Osteoblast (primary cell): ENCODE data around the gene TST. TPM values are rescaled to one million over a fixed set of nuclear protein-coding genes. Genes with fewer than 3 reads are reported as not detected.

Experiments
- DNase-seq: peaks from one replicate; pipeline ENCODE4 v3.0.0; 2011; ENCODE audit warnings: low spot score, mixed read lengths; ENCODE audit not compliant: insufficient read length; ENCODE audit errors: missing footprints
- H2AFZ ChIP-seq: 2 replicates; pipeline ENCODE4 v1.6.0; 2011; ENCODE audit warnings: mild to moderate bottlenecking, low read length
- H3K27ac ChIP-seq: 2 replicates; pipeline ENCODE4 v1.5.1; 2011; ENCODE audit warnings: mild to moderate bottlenecking, low read depth, low read length, moderate library complexity
- H3K27me3 ChIP-seq: 2 replicates; pipeline ENCODE4 v1.6.0; 2012; ENCODE audit warnings: mild to moderate bottlenecking, control low read depth, inconsistent platforms, low read length, moderate library complexity; ENCODE audit not compliant: insufficient read depth
- H3K36me3 ChIP-seq: 2 replicates; pipeline ENCODE4 v1.5.1; 2011; ENCODE audit warnings: mild to moderate bottlenecking, low read length, control low read depth, moderate library complexity; ENCODE audit not compliant: insufficient read depth
- H3K4me1 ChIP-seq: 2 replicates; pipeline ENCODE4 v1.5.1; 2011; ENCODE audit warnings: mild to moderate bottlenecking, low read length, control low read depth, moderate library complexity; ENCODE audit not compliant: insufficient read depth
- H3K4me2 ChIP-seq: 2 replicates; pipeline ENCODE4 v1.6.0; 2011; ENCODE audit warnings: mild to moderate bottlenecking, low read length; ENCODE audit not compliant: insufficient read depth
- H3K4me3 ChIP-seq: fragments of 200-600 bp; sonication (generic); 3 replicates; pipeline ENCODE4 v1.5.1; 2012; ENCODE audit warnings: mild to moderate bottlenecking, low read length, inconsistent platforms; ENCODE audit not compliant: insufficient read depth
- H3K79me2 ChIP-seq: 2 replicates; pipeline ENCODE4 v1.6.0; 2012; ENCODE audit warnings: mild to moderate bottlenecking, low read length, control low read depth, inconsistent platforms; ENCODE audit not compliant: insufficient read depth
- H3K9me3 ChIP-seq: 2 replicates; pipeline ENCODE4 v1.5.1; 2011; ENCODE audit warnings: low read depth, low read length, control low read depth
- H4K20me1 ChIP-seq: 2 replicates; pipeline ENCODE4 v1.6.0; 2012; ENCODE audit warnings: mild to moderate bottlenecking, low read length, control low read depth; ENCODE audit not compliant: insufficient read depth
- CTCF ChIP-seq: IDR thresholded peaks from 2 replicates; pipeline ENCODE4 v1.5.1; 2011; ENCODE audit warnings: mild to moderate bottlenecking, low read depth, low read length, moderate library complexity; ENCODE audit errors: extremely low read depth
- total RNA-seq: library from RNA; depleted of rRNA; stranded (reverse); fragments of >200 nt; gene quantifications from 2 replicates; pipeline ENCODE4 v1.2.3, GENCODE V29; 2012

Gene TST
- total RNA-seq, 1 donor, result 63.3 TPM

- H3K4me1 ChIP-seq, result peaks cover 11% of the 10 kb centered on the region
- no peaks in the 10 kb centered on the region for H3K9me3 ChIP-seq
- H2AFZ ChIP-seq, result no peak overlapping the region
- no peak overlapping the region for H3K4me3 ChIP-seq
- H3K36me3 ChIP-seq, result peaks cover 12% of the 10 kb centered on the region
- H3K4me2 ChIP-seq, result no peak overlapping the region
- no peaks in the 10 kb centered on the region for H3K27me3 ChIP-seq
- H4K20me1 ChIP-seq, result no peaks in the 10 kb centered on the region
- DNase-seq, result peak; percentile 48
- no peak for TF ChIP-seq CTCF
- peaks cover 9% of the 10 kb centered on the region for H3K79me2 ChIP-seq
- H3K27ac ChIP-seq, result no peak overlapping the region
These were observed 30.0 kb upstream of the TST start for GRCh38 chr22:37049224-37049623.

- H3K36me3 ChIP-seq, result peaks cover 1% of the 10 kb centered on the region
- no peaks in the 10 kb centered on the region for H3K27me3 ChIP-seq
- DNase-seq, result peak; percentile 90
- no peak for TF ChIP-seq CTCF
- H4K20me1 ChIP-seq, result no peaks in the 10 kb centered on the region
- no peak overlapping the region for H3K4me3 ChIP-seq
- peaks cover 11% of the 10 kb centered on the region for H3K4me1 ChIP-seq
- peaks cover 9% of the 10 kb centered on the region for H3K79me2 ChIP-seq
- H3K4me2 ChIP-seq, result no peak overlapping the region
- no peaks in the 10 kb centered on the region for H3K9me3 ChIP-seq
- no peak overlapping the region for H3K27ac ChIP-seq
- no peak overlapping the region for H2AFZ ChIP-seq
These were observed 28.9 kb upstream of the TST start for GRCh38 chr22:37048133-37048532.

- no peak overlapping the region for H3K4me2 ChIP-seq
- DNase-seq, result no peak
- TF ChIP-seq CTCF, result no peak
These were observed 27.8 kb upstream of the TST start for GRCh38 chr22:37047006-37047405.

GRCh38 chr22:37046589-37046988 lies 27.3 kb upstream of the TST start:
- no peaks in the 10 kb centered on the region for H3K27me3 ChIP-seq

More at GRCh38 chr22:37047006-37047405, 27.8 kb upstream of the TST start:
- Histone ChIP-seq H3K79me2 (no peaks in the 10 kb centered on the region), H3K36me3 (no peaks in the 10 kb centered on the region), H3K27me3 (no peaks in the 10 kb centered on the region), H2AFZ (no peak overlapping the region), H3K27ac (no peak overlapping the region), H3K9me3 (no peaks in the 10 kb centered on the region), H3K4me1 (peaks cover 6% of the 10 kb centered on the region), H4K20me1 (no peaks in the 10 kb centered on the region), H3K4me3 (no peak overlapping the region)

More at GRCh38 chr22:37046589-37046988, 27.3 kb upstream of the TST start:
- Histone ChIP-seq H2AFZ (no peak overlapping the region), H3K4me2 (no peak overlapping the region), H3K4me1 (peaks cover 5% of the 10 kb centered on the region), H3K36me3 (no peaks in the 10 kb centered on the region), H4K20me1 (no peaks in the 10 kb centered on the region), H3K79me2 (no peaks in the 10 kb centered on the region), H3K9me3 (no peaks in the 10 kb centered on the region), H3K4me3 (no peak overlapping the region), H3K27ac (no peak overlapping the region)
- DNase-seq, result peak; percentile 46
- TF ChIP-seq CTCF, result no peak
